GM10266 (cell line): Measurements from ENCODE around the gene SLC34A1.

Source experiments
- DNase-seq: peaks from one replicate; pipeline ENCODE4 v3.0.0; 2012; ENCODE audit errors: extremely low spot score
- CTCF ChIP-seq: IDR thresholded peaks from 2 replicates; pipeline ENCODE4 v1.5.1; 2012; ENCODE audit warnings: mild to moderate bottlenecking, low read depth; ENCODE audit not compliant: control insufficient read depth, insufficient read depth; ENCODE audit errors: missing control alignments

Gene SLC34A1

GRCh38 chr5:177355162-177355867 is 28.9 kb upstream of the SLC34A1 start:
- no peak for DNase-seq
- TF ChIP-seq CTCF = no peak

GRCh38 chr5:177355868-177356168 is 28.4 kb upstream of the SLC34A1 start:
- TF ChIP-seq CTCF = no peak
- no peak for DNase-seq

- no peak for DNase-seq
- no peak for TF ChIP-seq CTCF
Measured at GRCh38 chr5:177356746-177357145, 27.5 kb upstream of the SLC34A1 start.

GRCh38 chr5:177357146-177357458 is 27.1 kb upstream of the SLC34A1 start:
- DNase-seq = no peak
- TF ChIP-seq CTCF = no peak

DNA sequence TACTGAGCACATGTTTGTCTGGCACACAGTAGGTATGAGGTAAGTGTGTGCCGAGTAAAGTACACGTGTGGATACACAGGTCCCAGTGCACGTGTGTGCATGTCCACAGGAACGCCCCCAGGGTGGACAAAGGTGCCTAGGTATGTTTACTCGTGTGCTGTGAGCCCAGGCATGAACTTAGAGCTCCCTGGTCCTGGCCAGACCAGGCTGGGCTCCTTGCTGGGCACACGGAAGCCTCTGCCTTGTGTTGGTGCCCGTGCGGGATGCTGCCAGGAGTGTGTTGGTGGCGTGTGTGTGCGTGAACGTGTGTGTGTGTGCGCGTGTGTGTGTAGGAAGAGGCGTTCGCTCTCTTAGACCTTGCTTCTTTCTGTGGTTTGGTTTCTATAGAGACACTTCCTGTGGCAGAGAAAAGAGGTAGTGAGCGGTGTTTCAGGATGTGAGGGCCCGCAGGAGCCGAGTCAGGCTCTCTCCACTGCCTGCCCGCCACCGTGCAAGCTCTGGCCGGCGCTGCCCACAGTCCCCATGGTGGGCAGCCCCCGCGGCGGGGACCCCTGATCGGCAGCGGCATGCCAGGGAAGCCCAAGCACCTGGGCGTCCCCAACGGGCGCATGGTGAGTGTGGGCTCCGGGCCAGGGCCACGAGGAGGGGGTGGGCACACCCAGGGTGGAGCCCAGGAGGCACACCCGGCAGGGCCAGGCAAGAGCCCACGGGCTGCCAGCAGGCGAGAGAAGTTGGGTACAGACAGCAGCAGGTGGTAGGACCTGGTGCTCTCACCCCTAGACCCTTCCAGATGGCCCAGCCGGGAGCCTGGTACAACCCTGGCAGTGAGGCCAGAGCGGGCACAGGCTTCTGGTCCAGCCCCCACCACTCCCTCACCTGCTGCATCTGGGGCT is 26.5 kb upstream of the SLC34A1 start, which contains the start of gene RGS14:
TSS of gene RGS14 (plus strand) at position 466 of the 893 bp plus-strand sequence. CDS start at position 567, 101 bp downstream.
- no peak for TF ChIP-seq CTCF
- peak; percentile 92 for DNase-seq

- no peak for DNase-seq
- TF ChIP-seq CTCF = no peak
Measured at GRCh38 chr5:177358370-177358819, 25.8 kb upstream of the SLC34A1 start.

GRCh38 chr5:177359451-177359851 is 24.8 kb upstream of the SLC34A1 start:
- DNase-seq = no peak
- no peak for TF ChIP-seq CTCF
